Glomerular visceral epithelial cell (primary cell): ENCODE measurements around the gene LRRC75B.
"Not testable (repeated sequence)": the region's sequence is repeated elsewhere in the genome, so short reads cannot be mapped to it uniquely, and the experiment has no call there.

Experiments
- DNase-seq: peaks from one replicate; pipeline ENCODE4 v3.0.0-alpha.2; 2016; ENCODE audit errors: extremely low spot score

LRRC75B gene

GRCh38 chr22:24553597-24554312 lies 39.1 kb downstream of the LRRC75B start:
- no peak for DNase-seq

- DNase-seq: not testable (repeated sequence)
These were observed 40.2 kb downstream of the LRRC75B start for GRCh38 chr22:24552503-24553286.

GRCh38 chr22:24550902-24551435 lies 41.9 kb downstream of the LRRC75B start:
- no peak for DNase-seq

- DNase-seq: no peak
These were observed 42.6 kb downstream of the LRRC75B start for GRCh38 chr22:24550028-24550901.

GRCh38 chr22:24548812-24549211 lies 44.1 kb downstream of the LRRC75B start:
- no peak for DNase-seq

- no peak for DNase-seq
These were observed 49.1 kb downstream of the LRRC75B start for GRCh38 chr22:24543679-24544243.

GRCh38 chr22:24543185-24543601 lies 49.7 kb downstream of the LRRC75B start:
- DNase-seq: no peak

- DNase-seq: no peak
These were observed 50.2 kb downstream of the LRRC75B start for GRCh38 chr22:24542641-24543040.

- no peak for DNase-seq
These were observed 51.0 kb downstream of the LRRC75B start for GRCh38 chr22:24541681-24542515.

GRCh38 chr22:24540470-24540869 lies 52.4 kb downstream of the LRRC75B start:
- no peak for DNase-seq

- DNase-seq: no peak
These were observed 56.8 kb downstream of the LRRC75B start for GRCh38 chr22:24536089-24536488.
